ENCODE results near the gene GRM5. TPM values are rescaled to one million over a fixed set of nuclear protein-coding genes. Genes with fewer than 3 reads are reported as not detected.

GRM5 gene
- total RNA-seq, 3 donors from 2014 or later: not detected

DNA sequence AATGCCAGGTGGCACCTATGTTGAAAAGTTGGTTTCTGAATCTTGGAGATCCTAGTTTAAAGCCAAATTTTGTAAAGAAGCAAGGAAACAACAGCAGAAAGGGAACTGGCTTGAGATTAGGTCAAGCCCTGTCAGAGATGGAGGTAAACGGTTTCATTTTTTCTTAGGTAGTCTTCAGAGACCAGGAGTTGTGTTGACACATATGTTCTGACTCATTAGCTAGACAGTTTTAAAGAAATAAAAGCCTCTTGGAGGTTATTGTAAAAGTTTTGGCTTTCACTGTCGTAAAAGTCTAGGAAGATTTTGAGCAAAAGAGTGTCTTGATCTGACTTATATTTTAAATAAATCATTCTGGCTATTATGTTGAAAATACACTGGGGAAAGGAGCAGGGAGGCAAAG lies 576.8 kb downstream of the GRM5 start:
- Histone ChIP-seq H3K36me3 (ENCODE audit: low read depth) (no peaks in the 10 kb centered on the region), H3K9me3 (no peaks in the 10 kb centered on the region), H3K4me1 (ENCODE audit: low read depth) (no peaks in the 10 kb centered on the region), H3K4me3 (no peak overlapping the region)
- no peak for ATAC-seq
- TF ChIP-seq, protein P1, sequence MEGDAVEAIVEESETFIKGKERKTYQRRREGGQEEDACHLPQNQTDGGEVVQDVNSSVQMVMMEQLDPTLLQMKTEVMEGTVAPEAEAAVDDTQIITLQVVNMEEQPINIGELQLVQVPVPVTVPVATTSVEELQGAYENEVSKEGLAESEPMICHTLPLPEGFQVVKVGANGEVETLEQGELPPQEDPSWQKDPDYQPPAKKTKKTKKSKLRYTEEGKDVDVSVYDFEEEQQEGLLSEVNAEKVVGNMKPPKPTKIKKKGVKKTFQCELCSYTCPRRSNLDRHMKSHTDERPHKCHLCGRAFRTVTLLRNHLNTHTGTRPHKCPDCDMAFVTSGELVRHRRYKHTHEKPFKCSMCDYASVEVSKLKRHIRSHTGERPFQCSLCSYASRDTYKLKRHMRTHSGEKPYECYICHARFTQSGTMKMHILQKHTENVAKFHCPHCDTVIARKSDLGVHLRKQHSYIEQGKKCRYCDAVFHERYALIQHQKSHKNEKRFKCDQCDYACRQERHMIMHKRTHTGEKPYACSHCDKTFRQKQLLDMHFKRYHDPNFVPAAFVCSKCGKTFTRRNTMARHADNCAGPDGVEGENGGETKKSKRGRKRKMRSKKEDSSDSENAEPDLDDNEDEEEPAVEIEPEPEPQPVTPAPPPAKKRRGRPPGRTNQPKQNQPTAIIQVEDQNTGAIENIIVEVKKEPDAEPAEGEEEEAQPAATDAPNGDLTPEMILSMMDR (IDR thresholded peaks at IDR 0.05): no peak
- intact Hi-C loops (cut with DNase I, micrococcal nuclease): no loop called here
- DNase-seq: no peak

DNA sequence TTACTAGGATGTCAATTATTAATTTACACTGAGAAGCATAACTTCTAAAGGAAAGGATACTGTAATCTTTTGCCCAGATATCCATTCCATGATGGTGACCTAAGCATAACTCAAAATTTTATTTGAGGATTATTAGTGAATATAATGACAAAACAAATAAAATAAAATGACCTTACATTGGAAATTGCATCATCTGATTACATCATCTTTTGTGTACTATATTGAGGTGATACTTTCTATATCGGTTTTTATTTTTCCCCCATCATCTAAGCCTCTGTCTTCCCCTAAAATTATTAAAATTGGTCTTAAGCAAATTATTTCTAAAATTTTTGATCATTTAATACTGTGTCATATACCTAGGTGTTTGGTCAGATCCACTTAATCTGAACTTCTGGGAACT lies 578.1 kb downstream of the GRM5 start:
- no peaks in the 10 kb centered on the region for H3K9me3 ChIP-seq
- no peaks in the 10 kb centered on the region for H3K36me3 ChIP-seq (ENCODE audit: low read depth)
- H3K4me3 ChIP-seq: no peak overlapping the region
- ATAC-seq: no peak
- TF ChIP-seq, protein P1 (IDR thresholded peaks at IDR 0.05): no peak
- H3K4me1 ChIP-seq (ENCODE audit: low read depth): no peaks in the 10 kb centered on the region
- intact Hi-C loops (cut with DNase I, micrococcal nuclease): no loop called here
- DNase-seq: no peak

DNA sequence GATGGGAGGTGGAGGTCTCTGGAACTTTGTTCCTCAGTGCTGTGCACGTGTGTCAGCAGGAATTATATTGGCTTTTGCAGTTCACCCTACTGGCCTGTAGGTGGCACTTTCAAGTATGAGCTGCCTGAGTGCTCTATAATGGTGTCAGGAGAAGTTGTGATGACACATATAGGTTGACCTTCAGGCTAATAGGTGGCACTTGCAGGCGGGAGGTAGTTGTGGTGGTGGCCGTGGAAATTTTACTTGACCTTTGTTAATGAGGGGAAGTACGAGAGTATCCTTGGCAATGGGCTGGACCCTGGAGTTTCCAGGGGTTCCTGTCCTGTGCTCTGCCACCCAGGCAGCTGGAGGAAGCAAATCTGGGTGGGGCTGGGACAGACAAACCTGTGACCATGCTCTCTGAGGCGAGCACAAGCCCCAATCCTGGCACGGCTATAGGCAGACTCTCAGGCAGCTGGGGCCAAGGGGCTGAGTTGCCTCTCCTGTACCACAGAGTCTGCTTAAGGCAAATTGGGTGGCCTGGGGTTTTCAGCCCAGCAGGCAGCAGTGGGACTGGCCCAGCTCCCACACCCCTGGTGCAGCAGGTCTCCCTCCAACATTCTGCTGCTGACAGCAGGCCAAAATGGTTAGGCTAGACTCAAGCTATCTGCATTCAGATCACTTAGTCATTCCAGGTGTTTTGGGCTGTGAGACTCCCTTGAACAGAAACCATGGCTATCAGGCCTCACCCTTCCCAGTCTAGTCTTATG lies 580.7 kb downstream of the GRM5 start:
- H3K4me3 ChIP-seq: no peak overlapping the region
- H3K4me1 ChIP-seq (ENCODE audit: low read depth): no peaks in the 10 kb centered on the region
- DNase-seq (peak; percentile 19 to 53 (median 46)), ATAC-seq (peak; percentile 96)
- H3K9me3 ChIP-seq: no peaks in the 10 kb centered on the region
- H3K36me3 ChIP-seq (ENCODE audit: low read depth): no peaks in the 10 kb centered on the region
- intact Hi-C loops (cut with DNase I, micrococcal nuclease): no loop called here
- TF ChIP-seq, protein P1 (IDR thresholded peaks at IDR 0.05): peak; percentile 52

DNA sequence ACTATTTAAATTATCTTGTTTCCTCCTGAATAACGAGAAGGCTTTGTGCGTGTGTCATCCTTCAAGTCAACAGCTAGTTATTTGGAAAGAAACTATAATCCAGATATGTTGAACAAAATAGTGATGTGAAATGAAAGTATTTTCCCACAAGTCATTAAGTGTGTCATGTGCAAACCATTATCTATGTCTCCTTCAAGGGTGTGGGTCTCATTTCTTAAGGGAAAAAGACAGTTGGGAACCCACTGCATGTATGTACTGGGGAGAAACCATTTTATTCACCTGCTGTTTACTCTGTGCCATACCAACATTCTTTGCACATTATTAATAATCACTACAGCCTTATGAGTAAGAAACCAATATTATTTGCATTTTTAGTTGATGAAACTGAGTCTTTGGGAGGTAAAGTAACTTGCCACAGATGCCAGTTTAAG lies 582.9 kb downstream of the GRM5 start:
- no peak overlapping the region for H3K4me3 ChIP-seq
- ATAC-seq: no peak
- no peaks in the 10 kb centered on the region for H3K9me3 ChIP-seq
- H3K36me3 ChIP-seq (ENCODE audit: low read depth): no peaks in the 10 kb centered on the region
- intact Hi-C loops (cut with DNase I, micrococcal nuclease): no loop called here
- no peak for DNase-seq
- H3K4me1 ChIP-seq (ENCODE audit: low read depth): no peaks in the 10 kb centered on the region
- TF ChIP-seq, protein P1 (IDR thresholded peaks at IDR 0.05): no peak

DNA sequence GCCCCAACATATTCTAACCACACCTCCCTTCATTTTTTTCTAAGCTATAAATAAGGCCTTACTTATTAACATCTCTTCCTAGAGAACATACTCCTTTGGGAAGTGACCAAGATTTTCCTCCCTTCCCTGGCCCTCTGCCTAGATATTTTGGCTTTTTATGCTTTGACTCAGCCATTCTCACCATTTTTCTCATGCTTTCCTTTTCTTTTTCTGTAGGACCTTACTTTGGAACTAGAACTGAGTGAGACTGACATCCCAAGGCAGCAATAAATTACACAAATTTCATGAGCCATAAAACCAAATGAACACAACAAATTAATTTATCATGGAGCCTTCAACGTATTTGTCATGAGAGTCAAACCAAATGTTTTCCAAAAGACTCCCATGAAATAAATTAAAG lies 585.6 kb downstream of the GRM5 start:
- intact Hi-C loops (cut with DNase I, micrococcal nuclease): no loop called here
- ATAC-seq (no peak), DNase-seq (no peak)
- no peak overlapping the region for H3K4me3 ChIP-seq
- no peaks in the 10 kb centered on the region for H3K36me3 ChIP-seq (ENCODE audit: low read depth)
- no peaks in the 10 kb centered on the region for H3K9me3 ChIP-seq
- no peaks in the 10 kb centered on the region for H3K4me1 ChIP-seq (ENCODE audit: low read depth)
- TF ChIP-seq, protein P1 (IDR thresholded peaks at IDR 0.05): no peak
